ENCODE measurements around the gene TMEM109.

DNA sequence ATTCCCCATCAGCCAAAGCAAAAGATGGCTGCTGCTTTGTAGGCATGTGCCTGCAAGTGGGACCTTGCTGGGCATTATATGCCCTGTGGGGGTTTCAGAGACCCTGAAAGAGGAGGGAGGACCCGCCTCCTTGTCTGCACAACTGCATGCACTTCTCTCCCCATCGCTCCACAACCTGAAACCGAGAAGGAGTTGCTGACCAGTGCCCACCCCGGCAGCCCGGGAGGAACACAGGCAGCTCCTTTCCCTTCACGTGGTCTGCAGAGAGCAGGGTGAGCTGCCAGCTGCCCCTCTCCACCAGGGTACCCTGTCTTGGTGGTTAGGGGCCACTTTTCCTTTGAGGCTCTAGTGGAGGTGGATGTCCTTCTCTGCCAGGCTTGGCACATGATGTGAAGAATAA, 8.9 kb downstream of the TMEM109 start:
- TF ChIP-seq POLR2A (IDR thresholded peaks at IDR 0.05) = no peak
- no peak for TF ChIP-seq POLR2AphosphoS5 (IDR thresholded peaks at IDR 0.05)
- TF ChIP-seq, protein P1, sequence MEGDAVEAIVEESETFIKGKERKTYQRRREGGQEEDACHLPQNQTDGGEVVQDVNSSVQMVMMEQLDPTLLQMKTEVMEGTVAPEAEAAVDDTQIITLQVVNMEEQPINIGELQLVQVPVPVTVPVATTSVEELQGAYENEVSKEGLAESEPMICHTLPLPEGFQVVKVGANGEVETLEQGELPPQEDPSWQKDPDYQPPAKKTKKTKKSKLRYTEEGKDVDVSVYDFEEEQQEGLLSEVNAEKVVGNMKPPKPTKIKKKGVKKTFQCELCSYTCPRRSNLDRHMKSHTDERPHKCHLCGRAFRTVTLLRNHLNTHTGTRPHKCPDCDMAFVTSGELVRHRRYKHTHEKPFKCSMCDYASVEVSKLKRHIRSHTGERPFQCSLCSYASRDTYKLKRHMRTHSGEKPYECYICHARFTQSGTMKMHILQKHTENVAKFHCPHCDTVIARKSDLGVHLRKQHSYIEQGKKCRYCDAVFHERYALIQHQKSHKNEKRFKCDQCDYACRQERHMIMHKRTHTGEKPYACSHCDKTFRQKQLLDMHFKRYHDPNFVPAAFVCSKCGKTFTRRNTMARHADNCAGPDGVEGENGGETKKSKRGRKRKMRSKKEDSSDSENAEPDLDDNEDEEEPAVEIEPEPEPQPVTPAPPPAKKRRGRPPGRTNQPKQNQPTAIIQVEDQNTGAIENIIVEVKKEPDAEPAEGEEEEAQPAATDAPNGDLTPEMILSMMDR (IDR thresholded peaks at IDR 0.05) = no peak
